ENCODE results near the gene LYST.

DNA sequence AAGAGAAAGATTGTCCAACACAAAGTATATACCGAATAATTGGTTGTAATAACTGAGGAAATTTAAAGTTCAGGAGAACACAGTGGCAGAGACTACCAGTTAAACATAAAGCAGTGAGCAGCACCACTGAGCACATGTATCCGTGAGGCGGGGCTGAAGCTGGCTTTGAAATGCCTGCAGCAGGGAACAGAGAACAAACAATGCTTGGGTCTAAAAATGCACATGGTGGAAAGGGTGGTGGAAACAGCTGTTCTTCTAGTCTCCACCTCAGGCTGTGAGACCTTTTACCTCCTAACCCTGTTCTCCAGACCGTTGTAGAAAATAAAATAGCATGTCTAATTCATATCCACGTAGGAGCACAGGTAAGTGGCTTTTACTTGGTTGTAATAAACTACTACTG lies 209.4 kb downstream of the LYST start:
- TF ChIP-seq, protein P1, sequence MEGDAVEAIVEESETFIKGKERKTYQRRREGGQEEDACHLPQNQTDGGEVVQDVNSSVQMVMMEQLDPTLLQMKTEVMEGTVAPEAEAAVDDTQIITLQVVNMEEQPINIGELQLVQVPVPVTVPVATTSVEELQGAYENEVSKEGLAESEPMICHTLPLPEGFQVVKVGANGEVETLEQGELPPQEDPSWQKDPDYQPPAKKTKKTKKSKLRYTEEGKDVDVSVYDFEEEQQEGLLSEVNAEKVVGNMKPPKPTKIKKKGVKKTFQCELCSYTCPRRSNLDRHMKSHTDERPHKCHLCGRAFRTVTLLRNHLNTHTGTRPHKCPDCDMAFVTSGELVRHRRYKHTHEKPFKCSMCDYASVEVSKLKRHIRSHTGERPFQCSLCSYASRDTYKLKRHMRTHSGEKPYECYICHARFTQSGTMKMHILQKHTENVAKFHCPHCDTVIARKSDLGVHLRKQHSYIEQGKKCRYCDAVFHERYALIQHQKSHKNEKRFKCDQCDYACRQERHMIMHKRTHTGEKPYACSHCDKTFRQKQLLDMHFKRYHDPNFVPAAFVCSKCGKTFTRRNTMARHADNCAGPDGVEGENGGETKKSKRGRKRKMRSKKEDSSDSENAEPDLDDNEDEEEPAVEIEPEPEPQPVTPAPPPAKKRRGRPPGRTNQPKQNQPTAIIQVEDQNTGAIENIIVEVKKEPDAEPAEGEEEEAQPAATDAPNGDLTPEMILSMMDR (conservative IDR thresholded peaks at IDR 0.05; ENCODE audit: low read depth, low read length): no peak
- TF ChIP-seq EZH2 (IDR thresholded peaks at IDR 0.05; ENCODE audit: low read length, unreplicated experiment) (no peak), EZH2phosphoT487 (IDR thresholded peaks at IDR 0.05; ENCODE audit: borderline replicate concordance, low read length) (no peak)
